HUDEP-2 (cell line): Measurements from ENCODE around the gene HSPA2.
"Not testable (repeated sequence)": the region's sequence is repeated elsewhere in the genome, so short reads cannot be mapped to it uniquely, and the experiment has no call there.

Experiments
- DNase-seq, 76 experiments: peaks; one replicate each; lab custom pipeline; 2025; ENCODE audit not compliant: unreplicated experiment in 76 of 76; lab: John Stamatoyannopoulos, UW

Gene HSPA2

GRCh38 chr14:64510825-64511671, 29.5 kb upstream of the HSPA2 start:
- peak in 50 of 76 experiments; percentile 3 to 67 (median 37) for DNase-seq

- DNase-seq = no peak
Measured at GRCh38 chr14:64513271-64513670, 27.3 kb upstream of the HSPA2 start.

- DNase-seq = no peak
Measured at GRCh38 chr14:64515053-64515452, 25.5 kb upstream of the HSPA2 start.

- no peak for DNase-seq
Measured at GRCh38 chr14:64516969-64517368, 23.6 kb upstream of the HSPA2 start.

- DNase-seq = not testable (repeated sequence)
Measured at GRCh38 chr14:64517667-64518066, 22.9 kb upstream of the HSPA2 start.

GRCh38 chr14:64518229-64518628, 22.3 kb upstream of the HSPA2 start:
- no peak for DNase-seq

GRCh38 chr14:64520699-64521098, 19.8 kb upstream of the HSPA2 start:
- DNase-seq = no peak

GRCh38 chr14:64522591-64523355, 17.8 kb upstream of the HSPA2 start:
- DNase-seq = no peak

- no peak for DNase-seq
Measured at GRCh38 chr14:64525354-64525753, 15.2 kb upstream of the HSPA2 start.

- DNase-seq = no peak
Measured at GRCh38 chr14:64531567-64531966, 9.0 kb upstream of the HSPA2 start.

- DNase-seq = no peak
Measured at GRCh38 chr14:64536488-64537245, 3.9 kb upstream of the HSPA2 start.

- DNase-seq = no peak
Measured at GRCh38 chr14:64541261-64541971, 875 bp downstream of the HSPA2 start.

- DNase-seq = peak in 2 of 76 experiments; percentile 2 to 5
Measured at GRCh38 chr14:64541972-64542835, 1.7 kb downstream of the HSPA2 start.

- DNase-seq = no peak
Measured at GRCh38 chr14:64542836-64543201, 2.3 kb downstream of the HSPA2 start.

GRCh38 chr14:64544607-64545312, 4.2 kb downstream of the HSPA2 start:
- DNase-seq = no peak

- DNase-seq = no peak
Measured at GRCh38 chr14:64549016-64549415, 8.5 kb downstream of the HSPA2 start.

- peak in 37 of 76 experiments; percentile 2 to 49 (median 25) for DNase-seq
Measured at GRCh38 chr14:64549791-64550620, 9.5 kb downstream of the HSPA2 start, which contains the start of gene PPP1R36. PPP1R36 (plus strand) TSS chr14:64549961; CDS start chr14:64549998, 37 bp downstream.
